AG04449 (cell line): ENCODE data around the gene INS.

Experiments used
- CTCF ChIA-PET: fragments of 350-600 bp; formaldehyde crosslinking; extraction: SDS; loops from one replicate; lab custom pipeline; 2021; ENCODE audit warnings: antibody characterized with exemption; lab: Yijun Ruan, JAX
- POLR2A ChIA-PET: fragments of 400-600, 350-600 bp; formaldehyde crosslinking; extraction: SDS; loops from one replicate; lab custom pipeline; 2020; ENCODE audit warnings: antibody characterized with exemption, inconsistent platforms; lab: Yijun Ruan, JAX
- DNase-seq: peaks from one replicate; pipeline ENCODE4 v3.0.0-alpha.2; 2010; ENCODE audit warnings: low read depth, low spot score
- H3K4me3 ChIP-seq: 2 replicates; pipeline ENCODE4 v1.5.1; 2011; ENCODE audit warnings: low read depth, mild to moderate bottlenecking, control low read depth, low read length
- CTCF ChIP-seq: IDR thresholded peaks from one replicate; pipeline ENCODE4 v1.5.1; 2011; ENCODE audit warnings: mild to moderate bottlenecking, moderate library complexity, low read length, control low read depth, inconsistent platforms; ENCODE audit not compliant: insufficient read depth; ENCODE audit errors: missing control alignments

Gene INS

GRCh38 chr11:2190657-2191471, 29.9 kb upstream of the INS start:
- ChIA-PET POLR2A (no interaction called here), CTCF (no interaction called here)
- no peak for DNase-seq
- TF ChIP-seq CTCF: no peak
- H3K4me3 ChIP-seq: no peak overlapping the region

- DNase-seq: no peak
- CTCF ChIA-PET: interaction anchor here (0.6 kb wide), 1 partner anchor 231 kb away, joined by 3 read pairs; no protein-coding TSS in a partner anchor
- POLR2A ChIA-PET: no interaction called here
Measured at GRCh38 chr11:2189938-2190656, 29.1 kb upstream of the INS start.

GRCh38 chr11:2188745-2189144, 27.7 kb upstream of the INS start:
- POLR2A ChIA-PET: no interaction called here
- H3K4me3 ChIP-seq: no peak overlapping the region
- no peak for DNase-seq
- TF ChIP-seq CTCF: no peak
- CTCF ChIA-PET: interaction anchor here (6.4 kb wide), 1 partner anchor 232 kb away, joined by 87 read pairs; no protein-coding TSS in a partner anchor

More at GRCh38 chr11:2189938-2190656, 29.1 kb upstream of the INS start:
- no peak for TF ChIP-seq CTCF
- no peak overlapping the region for H3K4me3 ChIP-seq

- no peak overlapping the region for H3K4me3 ChIP-seq
- POLR2A ChIA-PET: no interaction called here
- CTCF ChIA-PET: interaction anchor here (1.0 to 6.4 kb wide), 6 partner anchors 7 to 233 kb away, joined by 3 to 87 read pairs (median 9); no protein-coding TSS in a partner anchor
- no peak for DNase-seq
- no peak for TF ChIP-seq CTCF
Measured at GRCh38 chr11:2187280-2187707, 26.3 kb upstream of the INS start.

- ChIA-PET POLR2A (no interaction called here), CTCF (interaction anchor here (0.6 to 6.4 kb wide), 12 partner anchors 7 to 345 kb away, joined by 3 to 87 read pairs (median 4); no protein-coding TSS in a partner anchor)
- no peak overlapping the region for H3K4me3 ChIP-seq
- DNase-seq: no peak
- TF ChIP-seq CTCF: peak; percentile 52
Measured at GRCh38 chr11:2186669-2187279, 25.8 kb upstream of the INS start.
